CD4-positive, alpha-beta T cell treated with Interleukin-10 for 1 hour (primary cell): ENCODE results near the gene KCNF1.

Experiments
- DNase-seq: peaks from one replicate; pipeline ENCODE4 v3.0.0-alpha.2; 2020

Gene KCNF1

DNA sequence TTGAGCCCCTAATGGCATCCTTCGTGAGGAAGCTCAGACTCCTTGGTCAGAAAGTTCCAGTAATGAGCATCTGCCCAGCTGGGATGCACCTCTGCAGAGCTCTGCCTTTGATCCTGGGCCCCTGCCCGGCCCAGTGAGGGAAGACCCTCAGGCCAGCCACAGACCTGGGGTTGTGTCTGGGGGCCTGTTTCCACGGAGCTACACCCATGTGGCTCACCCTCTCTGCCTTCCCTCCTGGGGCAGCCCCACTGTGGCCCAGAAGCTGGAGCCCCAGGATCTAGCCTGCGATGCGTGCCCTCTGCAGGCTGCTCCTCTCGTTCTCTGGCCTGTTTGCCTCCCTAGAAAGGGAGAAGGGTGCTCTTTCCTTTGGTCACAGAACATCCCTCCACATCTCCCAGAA lies 9.8 kb downstream of the KCNF1 start:
- DNase-seq: no peak

DNA sequence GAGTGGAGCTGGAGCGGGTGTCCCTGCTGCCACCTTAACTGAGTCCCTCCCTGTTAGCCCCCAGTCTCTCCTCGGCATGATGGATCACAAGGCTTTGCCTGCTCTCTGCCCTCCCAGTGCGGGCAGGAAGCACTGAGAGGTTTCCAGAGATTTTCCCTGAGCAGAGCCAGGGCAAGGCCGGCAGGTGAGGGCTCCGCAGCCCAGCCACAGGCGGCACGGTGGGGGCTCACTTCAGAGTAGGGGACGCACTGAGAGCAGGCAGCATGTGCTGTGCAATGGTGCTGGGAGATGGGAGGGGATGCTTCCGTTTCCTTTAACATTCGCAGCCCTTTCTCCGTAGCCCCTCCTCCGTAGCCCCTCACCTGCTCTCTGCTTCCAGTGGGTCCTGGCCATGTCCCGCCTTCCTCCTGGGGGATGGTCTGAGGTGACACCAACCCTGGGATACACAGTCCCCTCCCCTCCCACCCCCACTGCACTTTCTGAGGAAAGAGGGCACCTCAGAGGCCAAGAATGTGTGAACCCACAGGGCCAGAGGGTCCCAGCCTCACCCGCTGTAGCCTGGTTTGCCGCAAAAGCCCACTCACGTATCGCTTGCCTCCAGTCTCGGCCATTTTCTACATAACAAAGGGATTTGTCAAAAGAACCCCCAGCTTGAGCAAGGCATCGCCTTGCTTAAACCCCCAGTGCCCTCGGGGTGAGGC lies 10.7 kb downstream of the KCNF1 start:
- DNase-seq: no peak

DNA sequence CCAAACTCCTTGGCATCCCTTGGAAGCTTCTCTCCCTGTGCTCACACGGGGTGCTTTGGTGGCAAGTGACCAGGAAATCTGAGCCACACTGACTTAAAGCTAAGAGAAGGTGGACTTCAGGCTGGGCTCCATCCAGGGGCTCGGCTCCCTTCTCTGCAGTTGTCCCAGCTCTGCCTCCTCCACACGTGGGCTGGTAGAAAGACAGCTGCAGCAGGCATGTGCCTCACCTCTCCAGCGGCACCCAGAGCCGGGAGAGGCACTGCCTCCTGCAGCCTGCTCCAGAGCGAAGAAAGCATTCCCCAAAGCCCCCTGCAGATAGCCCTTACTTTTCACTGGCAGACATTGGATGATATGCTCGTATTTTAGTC lies 11.3 kb downstream of the KCNF1 start:
- DNase-seq: no peak

DNA sequence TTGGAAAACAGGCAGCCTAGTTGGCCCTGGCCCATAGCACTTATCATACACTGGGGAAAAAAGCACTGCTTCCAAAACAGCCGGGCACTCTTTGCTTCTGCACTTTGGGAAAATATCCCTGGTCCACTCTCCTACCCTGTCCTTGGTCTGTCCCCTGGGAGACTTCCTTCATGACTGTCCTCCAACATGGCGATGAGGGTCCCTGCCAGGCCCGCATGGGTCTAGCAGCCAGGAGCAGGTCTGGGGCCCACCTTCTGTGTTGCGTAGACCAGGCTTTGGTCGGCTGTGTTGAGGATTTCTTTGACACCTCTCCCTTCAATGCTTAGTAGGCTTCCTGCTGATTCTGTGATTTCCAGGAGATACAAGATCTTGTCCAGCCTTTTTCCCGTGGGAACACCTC lies 12.2 kb downstream of the KCNF1 start:
- DNase-seq: no peak

DNA sequence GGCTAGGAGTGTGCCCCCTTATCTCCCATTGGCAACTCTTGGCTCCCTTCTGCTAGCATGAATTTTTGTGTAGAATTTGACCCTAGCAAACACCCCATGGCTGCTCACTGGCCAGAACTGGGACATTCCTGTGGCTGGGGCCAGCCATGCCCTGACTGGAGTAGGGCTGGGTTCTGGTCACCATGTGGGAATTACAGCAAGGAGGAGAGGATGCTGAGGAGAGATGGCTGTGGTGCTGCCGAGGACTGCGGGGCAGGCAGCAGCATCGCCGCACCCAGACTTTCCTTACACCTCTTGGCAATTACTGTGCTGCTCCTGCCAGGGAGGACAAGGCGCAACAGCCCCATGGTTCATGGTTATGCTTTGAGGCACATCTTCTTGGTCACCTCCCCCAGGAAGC lies 12.7 kb downstream of the KCNF1 start:
- DNase-seq: no peak

DNA sequence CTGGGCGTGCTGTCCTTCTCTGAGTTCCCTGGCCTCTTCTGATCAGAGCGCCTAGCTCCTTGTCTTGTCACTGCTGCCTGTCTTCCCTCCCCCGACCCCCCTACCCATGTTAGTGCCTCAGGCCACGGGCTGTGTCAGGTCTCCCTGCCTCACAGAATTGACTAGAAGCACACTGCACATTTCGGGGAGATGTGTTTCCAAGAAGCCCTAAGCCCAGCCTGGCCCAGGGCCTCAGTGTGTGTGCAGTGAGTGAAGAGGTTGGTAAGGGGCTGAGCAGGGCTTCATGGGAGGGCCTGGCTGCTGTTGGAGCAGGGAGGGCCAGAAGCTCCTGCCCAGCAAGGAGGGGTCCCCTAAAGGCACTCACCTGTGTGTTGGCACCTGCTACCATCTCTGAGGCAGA lies 13.1 kb downstream of the KCNF1 start:
- DNase-seq: no peak

DNA sequence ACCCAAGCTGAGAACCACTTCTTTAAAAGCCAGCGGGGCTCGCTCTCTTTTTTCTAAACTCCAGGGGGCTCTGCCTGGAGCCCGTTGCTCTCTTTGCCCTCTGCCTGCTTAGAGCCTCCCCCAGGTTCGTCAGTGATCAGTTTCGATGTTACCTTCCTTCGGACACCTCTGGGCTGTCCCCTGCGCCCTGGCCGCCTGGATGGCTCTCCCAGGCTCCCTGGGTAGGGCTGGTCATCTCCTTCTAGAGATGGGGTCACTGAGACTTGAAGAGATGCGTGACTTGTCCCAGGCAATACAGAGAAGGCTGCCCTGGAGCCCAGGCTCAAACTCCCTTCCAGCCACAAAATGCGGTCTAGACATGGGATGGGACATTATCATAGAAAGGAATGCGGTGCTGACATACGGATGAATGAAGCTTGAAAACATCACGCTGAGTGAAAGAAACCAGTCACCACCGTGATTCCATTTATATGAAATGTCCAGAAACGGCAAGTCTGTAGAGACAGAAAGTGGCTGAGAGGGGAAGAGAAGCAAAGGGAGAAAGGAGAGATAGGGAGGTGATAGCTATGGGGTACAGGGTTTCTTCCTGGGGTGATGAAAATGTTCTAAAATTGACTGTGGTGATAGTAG lies 14.6 kb downstream of the KCNF1 start:
- no peak for DNase-seq

DNA sequence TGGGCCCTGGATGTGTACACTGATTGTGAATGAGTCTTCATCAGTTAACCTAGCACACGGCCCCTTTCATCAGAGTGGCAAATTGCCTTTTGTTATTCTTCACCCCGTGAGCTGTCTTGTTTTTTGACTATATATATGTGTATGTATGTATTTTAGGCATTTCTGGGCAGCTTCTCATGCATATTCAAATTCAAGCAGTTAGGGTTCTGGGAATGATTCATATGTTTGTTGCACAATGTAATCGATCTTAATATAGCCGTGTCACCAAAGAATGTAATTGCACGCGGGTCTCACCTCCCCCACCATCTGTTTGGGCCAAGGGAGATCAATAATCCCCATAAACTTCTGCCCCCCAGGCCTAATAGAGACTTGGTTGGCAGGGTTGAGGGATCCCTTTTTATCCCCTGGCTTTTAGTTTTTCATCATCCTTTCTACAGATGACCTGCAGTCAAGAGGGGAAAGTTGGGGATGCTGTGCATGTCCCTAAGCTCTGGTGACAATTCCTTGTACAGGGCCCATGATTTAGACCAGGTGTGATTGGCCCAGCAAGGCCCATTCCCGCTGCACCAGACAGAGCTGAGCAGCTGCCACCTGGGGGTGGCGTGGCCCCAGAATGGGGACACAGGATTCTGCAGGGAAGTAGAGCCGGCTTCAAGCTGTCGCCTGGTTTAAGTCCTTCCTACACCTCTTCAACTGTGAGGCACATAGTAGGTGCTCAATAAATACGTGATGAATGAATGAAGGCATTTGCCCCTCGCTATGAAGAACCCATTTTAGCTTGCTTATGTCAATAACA lies 19.2 kb downstream of the KCNF1 start:
- no peak for DNase-seq

DNA sequence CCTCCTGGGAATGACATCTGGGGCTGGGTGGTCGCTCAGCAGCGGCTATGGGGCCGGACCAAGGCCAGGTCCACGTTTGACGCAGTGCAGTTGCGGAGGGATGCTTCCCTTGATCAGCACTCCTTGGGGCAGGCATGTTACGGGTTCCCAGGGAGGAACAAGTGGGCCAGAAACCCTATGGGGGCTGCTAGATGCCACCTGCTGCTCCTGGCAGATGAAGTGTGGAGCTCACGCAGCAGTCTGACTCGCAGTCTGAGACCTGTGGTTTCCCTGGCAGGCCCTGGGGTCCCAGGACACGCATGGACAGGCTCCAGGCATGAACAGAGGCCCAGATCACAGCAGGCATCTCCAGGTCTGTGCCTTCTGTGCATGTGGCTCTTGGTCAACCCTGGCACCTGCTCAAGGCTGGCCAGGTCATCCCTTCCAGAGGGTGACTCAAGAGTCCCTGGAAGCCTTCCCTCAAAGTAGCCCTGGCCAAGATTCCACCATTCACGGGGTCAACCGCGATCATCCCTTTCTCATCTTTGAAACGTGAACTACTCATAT lies 20.0 kb downstream of the KCNF1 start:
- no peak for DNase-seq

DNA sequence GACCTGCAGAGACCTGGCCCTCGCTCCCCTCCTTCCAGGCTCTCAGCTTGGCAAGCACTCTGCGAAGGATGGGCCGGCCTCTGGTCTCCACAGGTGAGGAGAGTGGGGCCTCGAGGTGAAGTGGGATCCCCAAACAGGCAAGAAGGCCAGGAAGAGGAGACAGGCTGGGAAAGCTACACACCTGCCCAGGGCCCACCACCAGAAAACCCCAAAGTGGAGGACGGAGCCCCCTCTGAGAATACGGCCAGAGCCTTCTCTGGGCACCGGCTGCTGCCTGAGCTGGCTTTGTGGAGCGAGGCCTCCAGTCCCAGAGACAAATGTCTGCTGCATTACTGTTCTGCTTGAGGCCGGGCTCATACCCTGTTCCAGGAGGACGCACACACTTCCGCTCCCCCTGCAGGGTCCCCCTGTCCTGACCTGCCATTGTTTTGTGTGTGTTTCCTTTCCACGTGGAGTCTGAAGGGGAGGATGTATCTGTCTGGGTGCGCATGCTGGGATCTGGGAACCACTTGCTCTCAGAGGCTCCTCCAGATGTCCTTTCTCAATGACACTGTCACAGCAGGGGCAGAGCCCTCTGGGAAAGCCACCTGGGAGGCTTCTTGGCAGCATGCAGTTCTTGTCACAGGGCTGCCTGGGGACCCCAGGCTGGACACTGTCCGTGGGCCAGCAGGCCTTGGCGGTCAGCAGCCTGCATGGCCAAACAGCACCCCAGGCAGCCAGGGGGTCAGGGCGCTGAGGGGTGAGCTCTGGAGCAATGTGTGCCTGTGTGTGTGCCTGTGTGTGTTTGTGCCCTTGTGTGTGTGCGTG lies 20.8 kb downstream of the KCNF1 start:
- no peak for DNase-seq

DNA sequence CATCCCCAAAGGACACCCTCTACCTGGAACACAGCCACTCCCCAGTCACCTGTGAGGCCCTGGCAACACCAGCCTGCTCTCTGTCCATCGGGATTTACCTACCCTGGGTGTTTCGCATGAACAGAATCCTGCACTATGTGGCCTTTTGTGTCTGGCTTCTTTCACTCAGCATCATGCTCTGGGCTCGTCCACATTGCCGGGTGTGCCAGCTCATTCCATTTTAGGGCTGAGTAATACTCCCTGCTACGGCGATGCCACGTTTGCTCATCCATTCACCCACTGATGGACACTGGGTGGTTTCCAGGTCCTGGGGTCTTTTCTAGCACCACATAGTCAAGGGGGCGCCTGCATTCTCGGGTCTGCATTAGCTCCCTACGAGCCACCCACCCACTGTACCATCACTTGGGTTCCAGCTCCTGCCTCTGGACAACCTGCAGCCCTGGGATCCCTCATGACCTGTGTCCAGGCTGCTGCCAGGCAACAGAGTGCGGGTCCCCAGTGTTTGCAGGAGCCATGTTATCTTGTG lies 22.0 kb downstream of the KCNF1 start:
- DNase-seq: no peak

DNA sequence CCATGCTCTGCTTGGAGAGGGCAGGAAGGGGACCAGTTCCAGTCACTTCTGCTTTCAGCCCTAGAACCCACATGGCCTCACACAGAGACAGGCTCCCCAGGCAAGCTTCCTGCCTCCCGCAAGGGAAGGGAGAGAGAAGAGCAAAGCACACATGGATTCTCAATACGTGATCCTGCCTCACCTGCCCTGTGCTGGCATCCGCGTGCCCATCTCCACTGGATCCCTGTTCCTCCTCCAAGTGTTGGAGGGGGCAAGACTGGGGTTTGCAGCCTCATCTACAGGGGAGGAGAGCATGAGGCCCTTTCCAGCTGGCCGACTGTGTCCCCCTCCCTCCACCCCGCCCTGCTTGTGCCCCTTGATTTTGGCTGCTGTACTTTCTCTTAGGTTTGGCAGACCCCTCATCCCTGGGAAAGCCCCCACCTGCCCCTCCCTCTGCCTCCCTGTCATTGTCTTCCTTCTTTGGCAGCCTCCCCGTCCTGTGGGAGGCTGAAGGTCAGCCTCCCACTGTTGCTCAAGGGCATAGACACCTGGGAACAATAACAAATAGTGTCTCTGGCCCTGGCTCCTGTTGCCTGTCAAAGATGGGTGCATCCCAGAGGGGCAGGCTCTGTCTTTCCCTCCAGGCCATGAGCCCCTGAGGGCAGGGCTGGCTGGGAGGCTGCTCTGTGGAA lies 22.7 kb downstream of the KCNF1 start:
- DNase-seq: no peak

DNA sequence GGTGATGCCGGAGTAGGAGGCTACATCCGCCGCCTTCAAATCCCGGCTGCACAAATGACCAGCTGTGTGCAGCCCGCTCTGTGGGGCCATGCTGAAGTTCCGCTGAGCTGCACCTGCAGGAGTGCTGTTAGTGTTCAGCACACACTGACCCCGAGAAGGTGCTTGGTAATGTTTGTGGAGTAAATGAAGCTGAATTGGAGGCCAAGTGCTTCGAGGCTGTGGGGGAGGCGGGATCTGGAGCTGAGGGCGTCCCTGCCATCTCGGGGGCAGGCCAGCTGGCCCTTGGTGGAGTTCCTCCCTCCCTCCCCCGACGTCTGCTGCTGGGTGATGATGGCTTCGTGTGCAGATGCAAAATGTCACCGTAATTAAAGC lies 23.2 kb downstream of the KCNF1 start:
- no peak for DNase-seq

DNA sequence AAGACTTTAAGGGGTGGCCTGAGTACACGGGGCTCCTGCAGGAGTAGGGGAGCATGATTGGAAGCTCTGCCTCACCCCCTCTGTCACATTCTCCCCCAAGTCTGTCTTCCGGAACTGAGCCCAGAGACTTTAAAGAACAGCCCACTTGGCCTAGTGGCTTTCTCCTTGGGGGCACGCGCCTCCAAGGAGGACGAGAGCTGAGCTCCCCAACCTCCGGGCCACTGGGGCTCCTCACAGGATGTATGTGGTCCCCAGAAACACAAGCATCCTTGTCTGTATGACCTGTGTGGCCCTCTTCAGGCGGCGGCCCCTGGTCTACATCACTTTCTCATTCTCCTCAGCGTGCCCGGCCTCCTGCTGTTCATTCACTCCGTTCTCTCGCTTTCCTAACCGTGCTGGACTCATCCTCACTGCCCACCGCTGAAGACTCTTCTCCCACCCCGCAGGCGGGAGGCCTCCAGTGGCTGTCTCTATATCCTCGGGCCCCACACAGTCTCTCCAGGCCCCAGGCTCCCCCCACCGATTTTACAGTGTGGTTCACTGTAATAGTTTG lies 23.7 kb downstream of the KCNF1 start:
- DNase-seq: no peak

DNA sequence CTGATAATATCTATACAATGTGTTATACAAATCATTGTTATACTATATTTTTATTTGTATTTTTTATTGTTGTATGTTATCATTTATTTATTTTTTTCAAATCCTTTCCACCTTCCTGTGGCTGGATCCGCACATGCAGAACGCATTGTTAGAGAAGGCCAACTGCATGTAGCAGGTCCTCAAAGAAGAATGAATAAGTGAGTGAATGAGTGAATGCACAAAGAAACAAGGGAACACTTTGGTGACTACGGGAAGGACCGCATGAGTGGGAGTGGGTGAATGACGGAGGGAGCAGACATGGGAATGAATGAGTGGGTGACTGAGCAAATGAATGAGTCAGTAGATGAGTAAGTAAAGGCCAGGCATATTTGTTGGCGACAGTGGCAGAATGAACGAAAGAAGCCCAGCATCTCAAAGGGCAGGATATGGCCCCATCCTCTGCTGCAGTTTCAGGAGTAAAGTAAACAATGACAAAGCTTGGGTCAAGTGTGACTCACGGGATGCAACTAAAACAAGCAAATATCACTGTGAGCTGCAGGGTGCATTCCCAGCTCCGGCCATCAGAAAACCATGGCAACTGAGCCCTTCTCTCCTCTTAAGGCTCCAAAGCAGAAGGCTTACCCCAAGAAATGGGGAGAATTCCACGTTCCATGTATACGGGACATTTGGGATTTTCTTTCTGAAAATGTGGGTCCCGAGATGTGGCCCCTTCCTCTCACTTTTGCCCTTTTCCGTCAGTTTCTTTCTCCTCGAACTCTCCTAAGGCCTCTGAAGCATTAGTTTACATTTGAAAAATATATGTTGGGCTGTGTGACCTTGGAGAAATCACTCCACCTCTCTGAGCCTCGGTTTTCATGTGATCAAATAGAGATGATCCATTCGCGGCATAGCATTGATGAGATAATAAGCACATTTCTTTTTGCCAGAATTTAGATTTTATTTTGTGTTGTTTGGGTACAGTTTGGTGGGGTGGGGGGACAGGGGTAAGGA lies 24.5 kb downstream of the KCNF1 start:
- no peak for DNase-seq

DNA sequence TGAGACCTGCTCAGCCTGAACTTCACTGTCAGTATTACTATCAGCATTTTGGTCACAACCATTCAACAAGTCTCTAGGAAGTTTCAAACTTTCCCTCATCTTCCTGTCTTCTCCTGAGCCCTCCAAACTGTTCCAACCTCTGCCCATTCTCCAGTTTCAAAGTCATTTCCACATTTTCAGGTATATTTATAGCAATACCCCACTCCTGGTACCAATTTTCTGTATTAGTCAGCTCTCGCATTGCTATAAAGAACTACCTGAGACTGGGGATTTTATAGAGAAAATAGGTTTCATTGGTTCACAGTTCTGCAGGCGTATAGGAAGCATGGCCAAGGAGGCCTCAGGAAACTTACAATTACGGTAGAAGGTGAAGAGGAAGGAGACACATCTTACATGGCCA lies 27.3 kb downstream of the KCNF1 start:
- no peak for DNase-seq

DNA sequence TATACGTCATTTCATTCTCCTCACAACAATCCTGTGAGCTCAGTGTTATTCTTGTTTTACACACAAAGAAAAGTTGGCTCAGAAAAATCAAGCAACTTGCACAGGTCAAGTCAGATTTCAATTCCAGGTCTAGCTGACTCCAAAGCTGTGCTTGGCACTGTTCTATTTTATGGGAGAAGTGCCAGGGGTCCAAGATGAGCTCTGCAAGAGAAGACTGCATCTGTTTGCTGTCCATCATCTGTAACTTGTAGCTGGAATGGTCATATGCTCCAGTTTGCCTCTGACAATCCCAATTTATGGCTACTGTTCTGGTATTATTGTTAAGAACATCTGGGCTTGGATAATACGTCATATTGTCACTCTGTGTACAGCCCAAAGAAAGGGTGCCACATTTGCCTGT lies 28.9 kb downstream of the KCNF1 start:
- DNase-seq: no peak

DNA sequence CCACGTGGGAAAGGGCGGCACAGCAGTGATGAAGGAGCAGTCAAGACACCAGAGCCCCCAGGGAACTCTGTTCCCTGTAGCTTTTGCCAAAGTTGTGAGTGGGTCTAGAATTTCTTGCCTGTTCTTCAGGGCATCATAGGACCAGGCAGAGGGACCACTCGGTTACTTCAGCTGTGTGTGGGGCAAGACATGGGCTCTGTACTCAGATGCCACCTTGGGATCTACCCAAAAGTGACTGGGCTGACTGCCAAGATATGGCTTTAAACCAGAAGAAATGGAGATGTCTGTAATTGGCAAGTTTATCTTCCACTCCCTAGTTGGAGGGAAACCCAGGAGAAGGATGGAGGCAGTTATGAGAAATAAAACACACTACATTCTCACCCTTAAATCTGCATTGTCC lies 29.6 kb downstream of the KCNF1 start:
- DNase-seq: no peak

DNA sequence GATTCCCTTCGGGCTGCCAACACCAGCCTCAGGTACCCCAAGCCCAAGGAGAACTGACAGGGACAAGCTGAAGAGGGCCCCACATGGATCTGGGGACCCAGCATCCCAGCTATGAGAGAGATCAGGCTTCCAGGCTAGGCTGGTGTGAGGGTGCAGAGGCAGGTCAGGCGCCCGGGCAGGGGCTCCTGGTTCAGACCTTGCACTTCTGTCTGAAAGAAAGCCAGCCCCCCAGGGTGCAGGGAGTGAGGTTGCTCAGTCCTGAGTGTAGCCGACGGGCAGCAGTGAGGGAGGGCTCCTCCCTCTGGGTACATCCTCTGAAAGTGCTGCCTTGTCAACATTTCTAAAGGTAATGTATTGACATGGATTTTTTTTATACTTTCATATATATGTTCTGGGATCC lies 33.1 kb downstream of the KCNF1 start:
- no peak for DNase-seq

DNA sequence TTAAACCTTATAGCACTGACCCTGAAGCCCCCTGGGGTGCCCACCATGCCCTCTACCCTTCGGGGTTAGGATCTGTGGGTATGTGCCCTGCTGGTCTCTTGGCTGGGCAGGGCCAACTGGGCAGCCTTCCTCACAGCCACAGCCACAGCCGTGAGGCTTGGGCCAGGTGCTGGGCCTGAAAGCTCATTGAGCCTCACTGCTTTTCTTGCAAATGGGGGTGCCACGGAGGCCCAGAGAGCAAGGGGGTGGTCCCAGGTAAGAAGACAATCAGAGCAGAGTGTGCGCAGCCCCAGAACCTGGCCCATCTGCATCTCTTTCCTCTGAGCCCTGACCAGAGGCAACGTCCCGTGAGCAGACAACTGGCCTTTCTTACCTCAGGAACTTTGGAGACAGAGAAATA lies 34.7 kb downstream of the KCNF1 start:
- no peak for DNase-seq

DNA sequence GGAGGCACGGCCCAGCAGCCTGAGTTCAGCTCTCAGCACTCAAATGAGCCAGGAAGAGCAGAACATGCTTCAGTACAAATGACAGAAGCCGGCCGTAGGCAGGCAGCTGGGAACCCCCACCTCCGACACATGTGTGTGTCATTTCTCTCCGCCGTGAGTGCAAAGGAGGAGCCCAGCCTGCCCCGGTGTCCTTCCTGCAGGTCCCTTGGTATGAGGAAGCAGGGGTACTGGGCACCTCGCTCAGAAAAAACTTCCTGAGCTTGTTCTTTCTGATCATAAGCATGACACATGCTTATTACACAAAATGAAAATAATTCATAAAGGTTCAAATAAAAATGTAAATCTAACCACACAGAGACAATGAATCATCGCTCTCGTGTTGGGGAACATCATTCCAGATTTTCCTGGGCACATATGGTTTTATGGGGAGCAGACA lies 35.3 kb downstream of the KCNF1 start:
- DNase-seq: no peak
